Common myeloid progenitor, CD34-positive (primary cell): ENCODE measurements around the gene CALHM3.

Experiments
- CTCF ChIA-PET: fragments of 350-600 bp; sonication (Branson Sonifier 250); formaldehyde crosslinking; loops from one replicate; lab custom pipeline; 2021; ENCODE audit warnings: antibody characterized with exemption; lab: Charles Lee
- POLR2A ChIA-PET: fragments of 350-600 bp; sonication (Branson Sonifier 250); formaldehyde crosslinking; loops from one replicate; lab custom pipeline; 2021; ENCODE audit warnings: antibody characterized with exemption; lab: Charles Lee
- DNase-seq, 3 donors: peaks; one replicate each; pipeline versions ENCODE4 v3.0.0 to v3.0.0-alpha.2; 2013
- H3K27ac ChIP-seq, 2 experiments: 1 replicate in 1 of 2; 2 replicates in 1 of 2; pipeline ENCODE4 v1.7.0; 2013; ENCODE audit warnings: inconsistent platforms in 2 of 2, low read length in 2 of 2, mild to moderate bottlenecking in 2 of 2, low read depth in 1 of 2, moderate library complexity in 1 of 2; ENCODE audit not compliant: severe bottlenecking in 2 of 2, insufficient read depth in 1 of 2, poor library complexity in 1 of 2
- H3K27me3 ChIP-seq, 5 experiments: replicated peaks in 2 of 5; 1 replicate in 3 of 5; 2 replicates in 2 of 5; pipeline versions ENCODE4 v1.6.1 to v1.7.0; 2013; ENCODE audit warnings: low read length in 4 of 5, mild to moderate bottlenecking in 2 of 5, moderate library complexity in 2 of 5, inconsistent platforms in 1 of 5; ENCODE audit not compliant: insufficient read depth in 5 of 5, control insufficient read depth in 4 of 5
- H3K36me3 ChIP-seq, 4 experiments: 1 replicate in 2 of 4; 2 replicates in 2 of 4; pipeline versions ENCODE4 v1.6.1 to v1.7.0; 2013; ENCODE audit warnings: low read length in 3 of 4, control low read depth in 1 of 4, mild to moderate bottlenecking in 1 of 4; ENCODE audit not compliant: control insufficient read depth in 4 of 4, insufficient read depth in 4 of 4
- H3K4me1 ChIP-seq, 4 experiments: 1 replicate in 3 of 4; 2 replicates in 1 of 4; pipeline versions ENCODE4 v1.6.1 to v1.7.1; 2013; ENCODE audit warnings: low read length in 3 of 4, mild to moderate bottlenecking in 3 of 4, control low read depth in 1 of 4, inconsistent platforms in 1 of 4, moderate library complexity in 1 of 4; ENCODE audit not compliant: control insufficient read depth in 4 of 4, insufficient read depth in 4 of 4; ENCODE audit errors: control extremely low read depth in 1 of 4
- H3K4me3 ChIP-seq, 7 experiments: 1 replicate in 4 of 7; 2 replicates in 3 of 7; pipeline versions ENCODE4 v1.5.1 to v1.7.0; 2013; ENCODE audit warnings: mild to moderate bottlenecking in 7 of 7, low read length in 6 of 7, moderate library complexity in 6 of 7, inconsistent platforms in 2 of 7, low read depth in 2 of 7, control low read depth in 1 of 7; ENCODE audit not compliant: insufficient read depth in 4 of 7, control insufficient read depth in 1 of 7; ENCODE audit errors: extremely low read depth in 1 of 7
- H3K9me3 ChIP-seq, 5 experiments: 1 replicate in 4 of 5; 2 replicates in 1 of 5; pipeline versions ENCODE4 v1.6.1 to v1.7.1; 2013; ENCODE audit warnings: low read length in 4 of 5, mild to moderate bottlenecking in 2 of 5, inconsistent platforms in 1 of 5, low read depth in 1 of 5, moderate library complexity in 1 of 5; ENCODE audit not compliant: control insufficient read depth in 4 of 5, insufficient read depth in 2 of 5; ENCODE audit errors: control extremely low read depth in 1 of 5
- WGBS: methylation state at CpG from one replicate; pipeline ENCODE4 v1.1.5; 2013; ENCODE audit not compliant: insufficient coverage; 5-methylcytosine and 5-hydroxymethylcytosine counted together

Gene CALHM3

DNA sequence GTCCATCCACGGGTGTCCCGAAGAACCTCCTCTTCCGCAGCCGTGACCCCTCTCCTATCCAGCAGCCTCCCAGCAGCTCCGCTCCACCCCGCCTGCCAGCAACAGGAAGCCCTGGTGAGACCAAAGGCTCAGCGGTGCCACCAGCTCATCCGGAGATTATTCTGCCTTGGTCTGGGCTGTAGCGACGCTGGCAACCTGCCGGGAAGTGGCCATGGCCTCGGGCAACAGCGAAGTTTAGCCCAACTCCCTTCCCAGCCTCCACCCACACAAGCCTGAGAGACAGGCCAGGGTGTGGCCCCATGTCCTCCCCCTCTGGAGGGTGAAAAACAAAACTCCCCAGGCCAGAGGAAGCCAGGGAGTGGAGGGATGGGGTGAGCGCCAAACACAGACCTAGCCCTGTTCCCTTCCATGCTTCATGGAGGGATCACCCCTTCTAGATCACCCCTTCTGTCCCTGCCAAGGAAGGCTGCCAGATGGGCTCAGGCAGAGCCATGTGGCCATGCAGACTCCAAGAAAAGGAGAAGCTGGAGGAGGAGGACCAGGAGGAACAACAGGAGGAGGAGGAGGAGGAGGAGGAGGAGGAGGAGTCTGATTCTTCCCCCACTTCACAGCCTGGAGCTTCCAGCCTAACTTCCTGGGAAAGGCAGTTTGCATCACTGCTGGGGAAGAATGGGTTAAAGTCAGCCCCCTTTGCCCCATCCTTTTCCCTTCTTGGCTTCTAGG is 27.8 kb downstream of the CALHM3 start:
- peaks cover 0 to 38% (median 31%) of the 10 kb centered on the region in 4 experiments for H3K4me1 ChIP-seq
- DNase-seq, result peak; percentile 18 to 50 (median 46)
- peak overlapping the region; percentile 0 to 92 (median 72) for H3K4me3 ChIP-seq
- ChIA-PET POLR2A (interaction anchor here (1.2 kb wide), 1 partner anchor 20 kb away, joined by 4 read pairs; no protein-coding TSS in a partner anchor), CTCF (interaction anchor here (0.7 to 7.7 kb wide), 12 partner anchors 15 to 54 kb away, joined by 3 to 76 read pairs (median 3); partner anchors contain the start of gene CALHM3)
- 6% methylated on average over 6 of the region's 14 CpGs for WGBS
- peaks cover 4 to 36% (median 25%) of the 10 kb centered on the region in 4 experiments for H3K36me3 ChIP-seq
- no peaks in the 10 kb centered on the region for H3K9me3 ChIP-seq
- peaks cover 0 to 2% (median 0%) of the 10 kb centered on the region in 5 experiments for H3K27me3 ChIP-seq
- peak overlapping the region in 1 of 2 experiments; percentile 2 for H3K27ac ChIP-seq

DNA sequence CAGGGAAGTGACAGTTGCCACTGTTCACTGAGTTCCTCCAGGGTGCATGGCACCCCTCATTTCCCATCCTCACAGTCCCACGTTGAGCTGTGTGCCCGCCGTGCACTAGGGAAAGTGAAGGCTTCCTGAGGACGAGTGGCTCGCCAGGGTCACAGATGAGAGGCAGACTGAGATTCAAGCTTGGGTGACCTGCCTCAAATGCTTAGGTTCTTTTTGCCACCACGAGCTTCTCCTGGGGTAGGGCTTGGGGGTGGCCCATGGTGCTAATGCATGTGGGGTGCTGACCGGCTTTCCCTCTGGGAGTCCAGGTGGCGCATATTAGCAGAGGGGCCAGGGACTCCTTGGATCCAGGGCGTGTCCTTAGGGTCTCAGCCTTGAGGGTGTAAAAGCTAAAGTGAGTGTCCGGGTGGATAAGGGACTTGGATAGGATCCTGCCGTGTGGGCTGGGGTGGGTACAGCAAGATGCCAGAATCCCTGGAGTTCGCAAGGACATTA is 28.8 kb downstream of the CALHM3 start:
- CTCF ChIA-PET, result interaction anchor here (0.9 to 7.7 kb wide), 6 partner anchors 13 to 55 kb away, joined by 3 to 76 read pairs (median 4); partner anchors contain the start of gene CALHM3
- no peak for DNase-seq
- H3K4me3 ChIP-seq, result peak overlapping the region in 2 of 7 experiments; percentile 80 to 92
- POLR2A ChIA-PET, result no interaction called here
- peaks cover 0 to 38% (median 30%) of the 10 kb centered on the region in 4 experiments for H3K4me1 ChIP-seq
- peaks cover 0 to 2% (median 0%) of the 10 kb centered on the region in 5 experiments for H3K27me3 ChIP-seq
- H3K27ac ChIP-seq, result no peak overlapping the region
- 98% methylated on average over 11 of the region's 12 CpGs for WGBS
- H3K9me3 ChIP-seq, result no peaks in the 10 kb centered on the region
- peaks cover 4 to 46% (median 34%) of the 10 kb centered on the region in 4 experiments for H3K36me3 ChIP-seq

DNA sequence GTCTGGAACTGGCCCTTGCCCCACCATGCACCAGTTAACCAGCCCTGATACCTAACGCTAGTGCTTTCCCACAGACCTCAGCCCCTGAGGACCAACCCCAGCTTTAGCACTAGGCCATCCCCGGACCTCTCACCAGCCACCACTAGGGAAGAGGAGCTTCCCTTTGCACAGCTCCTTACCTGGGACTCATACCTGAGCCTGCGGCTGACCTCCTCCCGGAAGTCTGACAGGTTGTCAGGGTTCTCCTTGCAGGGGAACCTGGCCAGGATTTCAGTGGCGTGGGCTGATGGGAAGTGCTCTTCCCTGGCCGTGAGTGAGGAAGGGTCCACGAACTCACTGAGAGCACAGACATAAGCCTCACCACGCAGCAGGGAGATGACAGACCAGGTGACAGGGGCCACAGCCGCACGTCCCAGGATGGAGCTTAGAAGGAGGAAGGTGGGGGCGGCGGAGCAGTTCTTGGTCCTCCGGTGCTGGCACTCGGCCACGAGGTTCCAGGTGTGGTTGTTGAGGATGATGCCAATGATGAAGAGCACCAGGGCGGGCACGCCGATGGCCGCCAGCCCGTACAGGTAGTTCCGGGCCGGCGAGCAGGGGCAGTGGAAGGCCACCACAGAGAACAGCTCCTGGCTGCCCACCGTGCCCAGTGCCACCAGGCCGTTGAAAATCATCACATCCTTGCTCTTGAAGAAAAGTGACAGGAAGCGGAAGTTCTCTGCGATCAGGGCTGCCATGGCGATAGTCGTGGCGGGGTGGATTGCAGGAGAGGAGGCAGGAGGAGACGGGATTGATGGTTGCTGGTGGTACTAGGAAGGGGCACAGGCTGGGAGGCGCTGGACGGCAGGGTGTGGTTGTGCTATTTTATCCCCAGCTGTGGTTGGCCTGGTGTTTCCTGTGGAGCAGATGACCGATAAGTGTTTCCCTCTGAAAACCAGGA is 29.6 kb downstream of the CALHM3 start:
- Histone ChIP-seq H3K4me1 (peaks cover 0 to 38% (median 30%) of the 10 kb centered on the region in 4 experiments), H3K9me3 (no peaks in the 10 kb centered on the region), H3K27me3 (peaks cover 0 to 2% (median 0%) of the 10 kb centered on the region in 5 experiments), H3K4me3 (no peak overlapping the region), H3K27ac (no peak overlapping the region), H3K36me3 (peaks cover 4 to 54% (median 41%) of the 10 kb centered on the region in 4 experiments)
- ChIA-PET CTCF (interaction anchor here (0.9 to 7.7 kb wide), 6 partner anchors 13 to 35 kb away, joined by 3 to 76 read pairs (median 4); partner anchors contain the start of gene CALHM3), POLR2A (no interaction called here)
- WGBS, result 91% methylated on average over 27 of the region's 34 CpGs
- no peak for DNase-seq

DNA sequence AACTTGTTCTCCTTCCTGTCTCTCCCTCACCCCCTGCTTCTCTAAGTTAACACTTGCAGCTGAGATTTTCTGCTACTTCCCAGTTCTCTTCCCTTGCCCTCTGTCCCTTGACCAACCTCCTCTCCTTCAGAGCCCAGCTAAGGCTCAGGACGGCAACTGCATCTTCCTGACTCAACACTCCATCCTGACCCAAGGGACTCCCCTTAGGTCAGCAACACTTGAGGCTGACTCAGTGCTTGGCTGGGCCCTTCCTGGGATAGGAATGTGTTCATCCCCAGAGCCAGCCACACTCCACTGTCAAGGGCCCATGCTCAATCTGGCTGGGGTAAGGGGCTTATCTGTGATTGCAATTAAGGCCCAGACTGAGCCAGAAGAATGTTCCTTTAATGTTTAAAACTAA is 30.3 kb downstream of the CALHM3 start:
- no peak overlapping the region for H3K27ac ChIP-seq
- H3K9me3 ChIP-seq, result no peaks in the 10 kb centered on the region
- no peak for DNase-seq
- no CpG with 5 or more reads among the region's 1 CpG for WGBS
- ChIA-PET POLR2A (interaction anchor here (0.7 kb wide), 1 partner anchor 26 kb away, joined by 3 read pairs; no protein-coding TSS in a partner anchor), CTCF (interaction anchor here (1.2 to 1.3 kb wide), 2 partner anchors 22 to 34 kb away, joined by 3 to 4 read pairs; no protein-coding TSS in a partner anchor)
- no peak overlapping the region for H3K4me3 ChIP-seq
- peaks cover 0 to 38% (median 30%) of the 10 kb centered on the region in 4 experiments for H3K4me1 ChIP-seq
- peaks cover 8 to 61% (median 48%) of the 10 kb centered on the region in 4 experiments for H3K36me3 ChIP-seq
- H3K27me3 ChIP-seq, result peaks cover 0 to 2% (median 0%) of the 10 kb centered on the region in 5 experiments

DNA sequence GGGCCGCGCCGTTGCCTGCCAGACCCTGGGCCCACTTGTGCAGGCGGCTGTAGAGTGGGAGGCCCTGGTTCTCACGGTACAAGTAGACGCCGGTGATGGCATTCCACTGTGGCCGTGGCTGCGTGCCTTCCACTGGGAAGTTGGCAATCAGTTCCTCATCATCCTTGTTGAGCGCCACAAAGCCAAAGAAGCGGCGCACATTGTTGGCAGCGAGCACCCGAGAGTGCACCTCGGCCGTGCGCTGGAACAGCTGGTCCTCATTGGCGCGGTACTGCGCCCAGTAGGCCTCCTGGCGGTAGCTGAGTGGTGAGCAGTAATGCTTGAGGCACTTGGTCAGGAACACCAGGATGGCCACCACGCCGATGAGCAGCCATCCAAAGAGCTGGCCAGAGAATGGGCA is 31.9 kb downstream of the CALHM3 start:
- peaks cover 0 to 30% (median 23%) of the 10 kb centered on the region in 4 experiments for H3K4me1 ChIP-seq
- no peaks in the 10 kb centered on the region for H3K27me3 ChIP-seq
- H3K4me3 ChIP-seq, result no peak overlapping the region
- H3K27ac ChIP-seq, result no peak overlapping the region
- no peak for DNase-seq
- ChIA-PET CTCF (interaction anchor here (0.8 to 1.1 kb wide), 3 partner anchors 27 to 31 kb away, joined by 3 to 4 read pairs (median 3); no protein-coding TSS in a partner anchor), POLR2A (no interaction called here)
- H3K9me3 ChIP-seq, result no peaks in the 10 kb centered on the region
- WGBS, result 97% methylated on average over 23 of the region's 23 CpGs
- peaks cover 12 to 77% (median 61%) of the 10 kb centered on the region in 4 experiments for H3K36me3 ChIP-seq

DNA sequence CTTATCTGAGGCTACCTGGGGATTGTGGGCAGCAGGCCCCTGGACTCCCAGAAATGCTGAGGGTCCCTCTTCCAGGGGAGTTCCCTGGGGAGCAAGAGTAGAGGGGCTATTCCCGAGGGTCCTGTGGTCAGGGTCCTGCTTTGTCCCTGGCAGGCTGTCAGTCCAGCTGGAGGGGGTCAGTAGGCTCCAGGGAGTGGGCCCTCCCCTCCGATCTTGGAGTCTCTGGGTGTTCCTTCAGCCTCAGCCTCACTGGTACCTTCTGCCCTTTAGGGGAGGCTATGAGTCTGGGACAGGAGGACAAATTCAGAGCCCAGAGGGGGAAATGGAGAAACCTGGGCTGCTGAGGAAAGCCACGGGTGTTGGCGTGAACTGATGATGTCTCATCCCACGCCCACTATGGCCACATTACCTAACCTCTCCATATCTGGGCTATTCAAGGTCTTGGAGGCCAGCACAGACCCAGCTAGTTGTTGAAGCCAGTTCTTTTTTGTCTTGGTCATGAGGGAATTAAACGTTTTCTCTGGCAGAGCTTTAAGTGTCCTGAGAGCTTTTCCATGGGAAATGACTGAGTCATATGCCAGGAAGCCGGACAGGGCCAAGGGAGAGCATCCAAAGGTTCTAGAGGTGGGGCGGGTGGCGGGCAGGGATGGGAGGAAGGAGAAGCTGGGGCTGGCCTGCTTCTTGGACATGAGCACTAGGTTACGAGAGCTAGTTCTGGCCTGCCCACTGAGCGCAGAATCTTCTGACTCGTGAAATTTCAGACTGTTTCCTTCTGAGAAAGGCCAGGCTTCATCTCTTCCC is 33.1 kb downstream of the CALHM3 start:
- Histone ChIP-seq H3K4me3 (no peak overlapping the region), H3K27ac (no peak overlapping the region), H3K36me3 (peaks cover 12 to 88% (median 71%) of the 10 kb centered on the region in 4 experiments), H3K27me3 (no peaks in the 10 kb centered on the region), H3K9me3 (no peaks in the 10 kb centered on the region), H3K4me1 (peaks cover 0 to 18% (median 12%) of the 10 kb centered on the region in 4 experiments)
- DNase-seq, result no peak
- ChIA-PET CTCF (interaction anchor here (0.6 to 1.4 kb wide), 3 partner anchors 18 to 33 kb away, joined by 3 to 4 read pairs (median 3); no protein-coding TSS in a partner anchor), POLR2A (interaction anchor here (0.6 kb wide), 1 partner anchor 41 kb away, joined by 3 read pairs; no protein-coding TSS in a partner anchor)
- WGBS, result 91% methylated on average over 9 of the region's 12 CpGs
